Osteoblast (primary cell): ENCODE results near the gene RNASE11. TPM values are rescaled to one million over a fixed set of nuclear protein-coding genes. Genes with fewer than 3 reads are reported as not detected.

Source experiments
- DNase-seq: peaks from one replicate; pipeline ENCODE4 v3.0.0; 2011; ENCODE audit warnings: low spot score, mixed read lengths; ENCODE audit not compliant: insufficient read length; ENCODE audit errors: missing footprints
- H2AFZ ChIP-seq: 2 replicates; pipeline ENCODE4 v1.6.0; 2011; ENCODE audit warnings: mild to moderate bottlenecking, low read length
- H3K27ac ChIP-seq: 2 replicates; pipeline ENCODE4 v1.5.1; 2011; ENCODE audit warnings: mild to moderate bottlenecking, low read depth, low read length, moderate library complexity
- H3K27me3 ChIP-seq: 2 replicates; pipeline ENCODE4 v1.6.0; 2012; ENCODE audit warnings: mild to moderate bottlenecking, control low read depth, inconsistent platforms, low read length, moderate library complexity; ENCODE audit not compliant: insufficient read depth
- H3K36me3 ChIP-seq: 2 replicates; pipeline ENCODE4 v1.5.1; 2011; ENCODE audit warnings: mild to moderate bottlenecking, low read length, control low read depth, moderate library complexity; ENCODE audit not compliant: insufficient read depth
- H3K4me1 ChIP-seq: 2 replicates; pipeline ENCODE4 v1.5.1; 2011; ENCODE audit warnings: mild to moderate bottlenecking, low read length, control low read depth, moderate library complexity; ENCODE audit not compliant: insufficient read depth
- H3K4me2 ChIP-seq: 2 replicates; pipeline ENCODE4 v1.6.0; 2011; ENCODE audit warnings: mild to moderate bottlenecking, low read length; ENCODE audit not compliant: insufficient read depth
- H3K4me3 ChIP-seq: fragments of 200-600 bp; sonication (generic); 3 replicates; pipeline ENCODE4 v1.5.1; 2012; ENCODE audit warnings: mild to moderate bottlenecking, low read length, inconsistent platforms; ENCODE audit not compliant: insufficient read depth
- H3K79me2 ChIP-seq: 2 replicates; pipeline ENCODE4 v1.6.0; 2012; ENCODE audit warnings: mild to moderate bottlenecking, low read length, control low read depth, inconsistent platforms; ENCODE audit not compliant: insufficient read depth
- H3K9me3 ChIP-seq: 2 replicates; pipeline ENCODE4 v1.5.1; 2011; ENCODE audit warnings: low read depth, low read length, control low read depth
- H4K20me1 ChIP-seq: 2 replicates; pipeline ENCODE4 v1.6.0; 2012; ENCODE audit warnings: mild to moderate bottlenecking, low read length, control low read depth; ENCODE audit not compliant: insufficient read depth
- total RNA-seq: library from RNA; depleted of rRNA; stranded (reverse); fragments of >200 nt; gene quantifications from 2 replicates; pipeline ENCODE4 v1.2.3, GENCODE V29; 2012
- TF ChIP-seq, protein P1 (sequence below): IDR thresholded peaks from 2 replicates; pipeline ENCODE4 v1.5.1; 2011; ENCODE audit warnings: mild to moderate bottlenecking, low read depth, low read length, moderate library complexity; ENCODE audit errors: extremely low read depth

The RNASE11 gene
- total RNA-seq, 1 donor = not detected

DNA sequence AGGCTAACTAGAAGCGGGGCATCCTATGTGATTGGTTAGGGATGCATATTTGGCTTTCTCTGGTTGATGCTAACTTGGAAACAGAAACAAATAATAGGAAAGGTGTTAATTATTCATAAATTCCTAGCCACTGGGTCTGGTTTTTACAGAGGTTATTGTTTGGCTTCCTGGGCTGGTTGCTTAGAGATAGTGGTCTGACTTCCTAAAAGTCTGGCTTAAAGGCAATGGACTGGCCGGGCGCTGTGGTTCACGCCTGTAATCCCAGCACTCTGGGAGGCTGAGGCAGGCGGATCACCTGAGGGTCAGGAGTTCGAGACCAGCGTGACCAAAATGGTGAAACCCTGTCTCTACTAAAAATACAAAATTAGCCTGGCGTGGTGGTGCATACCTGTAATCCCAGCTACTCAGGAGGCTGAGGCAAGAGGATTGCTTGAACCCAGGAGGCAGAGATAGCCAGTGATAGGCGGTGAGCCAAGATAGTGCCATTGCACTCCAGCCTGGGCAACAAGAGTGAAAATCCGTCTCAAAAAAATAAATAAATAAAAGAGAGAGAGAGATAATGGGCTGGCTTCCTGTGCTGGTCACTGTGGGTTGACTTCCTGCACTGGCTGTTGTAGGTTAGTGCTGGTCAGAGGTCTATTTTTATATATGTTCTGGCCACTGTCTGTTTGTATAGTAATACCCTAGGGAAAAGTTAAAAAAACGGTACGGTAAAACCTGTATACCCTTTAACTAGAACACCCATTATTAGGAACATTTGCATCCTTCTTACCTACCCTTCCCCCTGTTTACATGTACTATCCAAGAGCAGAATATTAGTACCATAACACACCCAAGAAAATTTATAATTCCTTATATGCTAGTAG is 29.6 kb upstream of the RNASE11 start:
- DNase-seq = peak; percentile 35
- H3K4me2 ChIP-seq = no peak overlapping the region

DNA sequence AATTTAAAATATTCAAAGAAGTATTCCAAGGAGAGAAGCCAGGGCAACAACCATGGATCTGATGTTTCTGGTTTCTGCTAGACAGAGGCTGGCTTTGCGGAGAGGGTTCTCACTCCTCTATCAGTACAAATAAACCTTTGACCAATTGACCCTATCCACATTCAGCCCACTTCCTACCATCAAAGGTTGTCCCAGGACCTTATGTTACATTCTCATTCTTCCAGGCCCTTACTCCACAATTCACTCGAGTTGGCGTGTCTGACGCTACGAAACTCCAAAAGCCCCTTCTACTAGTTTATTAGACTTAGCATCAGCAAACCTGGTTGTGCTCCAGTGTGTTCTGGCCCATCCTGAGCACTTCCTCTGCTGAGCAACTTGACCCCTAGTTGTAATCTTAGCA is 28.2 kb upstream of the RNASE11 start:
- H3K4me2 ChIP-seq = no peak overlapping the region
- peaks cover 2% of the 10 kb centered on the region for H3K27me3 ChIP-seq
- peaks cover 5% of the 10 kb centered on the region for H3K4me1 ChIP-seq
- no peaks in the 10 kb centered on the region for H4K20me1 ChIP-seq
- DNase-seq = no peak
- no peaks in the 10 kb centered on the region for H3K79me2 ChIP-seq
- no peaks in the 10 kb centered on the region for H3K9me3 ChIP-seq
- no peak overlapping the region for H3K4me3 ChIP-seq
- H3K27ac ChIP-seq = no peak overlapping the region
- TF ChIP-seq, protein P1, sequence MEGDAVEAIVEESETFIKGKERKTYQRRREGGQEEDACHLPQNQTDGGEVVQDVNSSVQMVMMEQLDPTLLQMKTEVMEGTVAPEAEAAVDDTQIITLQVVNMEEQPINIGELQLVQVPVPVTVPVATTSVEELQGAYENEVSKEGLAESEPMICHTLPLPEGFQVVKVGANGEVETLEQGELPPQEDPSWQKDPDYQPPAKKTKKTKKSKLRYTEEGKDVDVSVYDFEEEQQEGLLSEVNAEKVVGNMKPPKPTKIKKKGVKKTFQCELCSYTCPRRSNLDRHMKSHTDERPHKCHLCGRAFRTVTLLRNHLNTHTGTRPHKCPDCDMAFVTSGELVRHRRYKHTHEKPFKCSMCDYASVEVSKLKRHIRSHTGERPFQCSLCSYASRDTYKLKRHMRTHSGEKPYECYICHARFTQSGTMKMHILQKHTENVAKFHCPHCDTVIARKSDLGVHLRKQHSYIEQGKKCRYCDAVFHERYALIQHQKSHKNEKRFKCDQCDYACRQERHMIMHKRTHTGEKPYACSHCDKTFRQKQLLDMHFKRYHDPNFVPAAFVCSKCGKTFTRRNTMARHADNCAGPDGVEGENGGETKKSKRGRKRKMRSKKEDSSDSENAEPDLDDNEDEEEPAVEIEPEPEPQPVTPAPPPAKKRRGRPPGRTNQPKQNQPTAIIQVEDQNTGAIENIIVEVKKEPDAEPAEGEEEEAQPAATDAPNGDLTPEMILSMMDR = no peak
- no peaks in the 10 kb centered on the region for H3K36me3 ChIP-seq
- no peak overlapping the region for H2AFZ ChIP-seq

More for the DNA sequence above, 29.6 kb upstream of the RNASE11 start:
- H3K9me3 ChIP-seq = no peaks in the 10 kb centered on the region
- H3K4me3 ChIP-seq = no peak overlapping the region
- H3K36me3 ChIP-seq = no peaks in the 10 kb centered on the region
- no peak overlapping the region for H2AFZ ChIP-seq
- H3K79me2 ChIP-seq = no peaks in the 10 kb centered on the region
- H3K27ac ChIP-seq = no peak overlapping the region
- no peaks in the 10 kb centered on the region for H4K20me1 ChIP-seq
- H3K4me1 ChIP-seq = peaks cover 5% of the 10 kb centered on the region
- peaks cover 2% of the 10 kb centered on the region for H3K27me3 ChIP-seq
- TF ChIP-seq, protein P1 = no peak

DNA sequence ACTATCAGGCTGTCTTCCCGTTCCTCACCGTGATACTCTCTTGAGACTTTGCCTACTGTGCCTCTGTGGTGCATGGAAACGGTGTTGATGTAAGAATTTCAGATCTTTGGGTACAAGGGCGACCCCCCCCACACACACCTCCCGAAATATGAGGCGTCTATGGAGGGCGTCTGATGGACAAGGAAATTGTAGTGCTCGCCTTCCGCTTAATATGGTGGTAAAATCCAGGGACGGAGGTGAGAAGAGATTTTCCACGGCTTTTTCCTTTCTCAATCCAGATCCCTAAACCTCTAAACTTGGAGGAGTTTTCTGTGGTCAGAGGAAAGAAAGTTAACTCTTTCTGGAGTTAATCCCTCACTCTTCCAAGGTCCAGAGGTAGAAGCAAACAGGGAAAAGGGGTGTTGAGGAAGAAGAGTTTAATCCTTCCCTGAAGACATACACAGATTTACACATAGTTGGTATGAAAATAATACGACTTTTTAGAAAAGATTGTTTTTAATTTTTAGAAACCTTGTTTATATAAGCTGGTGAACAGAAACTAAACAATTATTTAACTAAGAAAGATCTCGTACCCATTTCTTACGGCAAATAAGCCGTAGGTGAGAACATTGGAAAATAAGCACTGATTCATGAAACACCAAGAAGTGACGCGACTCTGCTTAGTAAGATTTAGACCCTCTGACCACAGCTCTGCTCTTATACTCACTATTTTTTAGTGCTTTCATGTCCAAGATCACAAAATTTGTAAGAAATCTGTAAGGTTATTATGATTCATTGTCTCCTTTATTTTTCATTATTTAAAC is 26.4 kb upstream of the RNASE11 start:
- Histone ChIP-seq H3K4me1 (peaks cover 10% of the 10 kb centered on the region), H3K4me2 (peak overlapping the region; percentile 91), H3K27ac (peak overlapping the region; percentile 68), H3K9me3 (no peaks in the 10 kb centered on the region), H4K20me1 (no peaks in the 10 kb centered on the region), H3K27me3 (peaks cover 2% of the 10 kb centered on the region), H3K79me2 (no peaks in the 10 kb centered on the region), H3K4me3 (peak overlapping the region; percentile 78), H2AFZ (peak overlapping the region; percentile 90), H3K36me3 (no peaks in the 10 kb centered on the region)
- TF ChIP-seq, protein P1 = no peak
- peak; percentile 73 for DNase-seq
